ENCODE results near the gene ZBTB45. TPM values are rescaled to one million over a fixed set of nuclear protein-coding genes. Genes with fewer than 3 reads are reported as not detected.
A peak's percentile ranks its signal among the peaks of the same experiment; 100 is the strongest.

ZBTB45 gene
- total and polyA plus RNA-seq, 2 experiments from 2014 or later, result 26.3 to 29.4 TPM

DNA sequence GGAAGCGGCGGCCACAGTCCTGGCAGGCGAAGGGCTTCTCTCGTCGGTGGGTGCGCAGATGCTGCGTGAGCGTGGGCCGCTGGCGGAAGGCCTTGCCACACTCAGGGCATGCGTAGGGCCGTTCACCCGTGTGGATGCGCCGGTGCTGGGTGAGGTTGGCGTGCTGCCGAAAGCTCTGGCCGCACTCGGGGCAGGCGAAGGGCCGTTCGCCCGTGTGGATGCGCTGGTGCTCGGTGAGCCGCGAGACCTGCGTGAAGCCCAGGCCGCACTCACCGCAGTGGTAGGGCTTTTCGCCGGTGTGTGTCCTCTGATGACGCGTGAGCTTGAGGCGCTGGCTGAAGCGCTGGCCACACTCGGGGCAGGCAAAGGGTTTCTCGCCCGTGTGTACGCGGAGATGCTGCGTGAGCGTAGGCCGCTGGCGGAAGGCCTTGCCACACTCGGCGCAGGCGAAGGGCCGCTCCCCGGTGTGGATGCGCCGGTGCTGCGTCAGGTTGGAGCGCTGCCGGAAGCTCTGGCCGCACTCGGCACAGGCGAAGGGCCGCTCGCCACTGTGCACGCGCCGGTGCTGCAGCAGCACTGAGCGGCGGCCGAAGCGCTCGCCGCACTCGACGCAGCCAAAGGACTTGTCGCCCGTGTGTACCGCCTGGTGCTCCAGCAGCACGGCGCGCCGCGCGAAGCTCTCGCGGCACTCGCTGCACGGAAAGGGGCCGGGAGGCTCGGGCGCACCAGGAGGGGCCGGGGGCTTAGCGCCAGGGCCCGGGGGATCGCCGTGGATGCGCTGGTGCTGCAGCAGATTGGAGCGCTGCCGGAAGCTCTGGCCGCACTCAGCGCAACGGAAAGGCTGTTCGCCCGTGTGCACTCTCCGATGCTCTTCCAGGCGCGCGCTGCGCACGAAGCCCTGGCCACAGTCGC is 42.8 kb upstream of the ZBTB45 start:
- Histone ChIP-seq H3K9me3 (ENCODE audit: low read depth) (no peaks in the 10 kb centered on the region), H3K36me3 (no peaks in the 10 kb centered on the region), H3K27ac (no peak overlapping the region), H3K4me1 (ENCODE audit: low read depth) (peaks cover 15% of the 10 kb centered on the region), H3K27me3 (no peaks in the 10 kb centered on the region), H3K4me3 (peak overlapping the region; percentile 15)
- DNase-seq (ENCODE audit: low read depth in 1 of 2, low spot score in 1 of 2), result peak; percentile 55 to 61
- TF ChIP-seq, protein P1, sequence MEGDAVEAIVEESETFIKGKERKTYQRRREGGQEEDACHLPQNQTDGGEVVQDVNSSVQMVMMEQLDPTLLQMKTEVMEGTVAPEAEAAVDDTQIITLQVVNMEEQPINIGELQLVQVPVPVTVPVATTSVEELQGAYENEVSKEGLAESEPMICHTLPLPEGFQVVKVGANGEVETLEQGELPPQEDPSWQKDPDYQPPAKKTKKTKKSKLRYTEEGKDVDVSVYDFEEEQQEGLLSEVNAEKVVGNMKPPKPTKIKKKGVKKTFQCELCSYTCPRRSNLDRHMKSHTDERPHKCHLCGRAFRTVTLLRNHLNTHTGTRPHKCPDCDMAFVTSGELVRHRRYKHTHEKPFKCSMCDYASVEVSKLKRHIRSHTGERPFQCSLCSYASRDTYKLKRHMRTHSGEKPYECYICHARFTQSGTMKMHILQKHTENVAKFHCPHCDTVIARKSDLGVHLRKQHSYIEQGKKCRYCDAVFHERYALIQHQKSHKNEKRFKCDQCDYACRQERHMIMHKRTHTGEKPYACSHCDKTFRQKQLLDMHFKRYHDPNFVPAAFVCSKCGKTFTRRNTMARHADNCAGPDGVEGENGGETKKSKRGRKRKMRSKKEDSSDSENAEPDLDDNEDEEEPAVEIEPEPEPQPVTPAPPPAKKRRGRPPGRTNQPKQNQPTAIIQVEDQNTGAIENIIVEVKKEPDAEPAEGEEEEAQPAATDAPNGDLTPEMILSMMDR (IDR thresholded peaks at IDR 0.05; ENCODE audit: low read depth, low read length), result no peak

- Histone ChIP-seq H3K4me3 (no peak overlapping the region), H3K4me1 (ENCODE audit: low read depth) (peaks cover 22% of the 10 kb centered on the region), H3K36me3 (peaks cover 4% of the 10 kb centered on the region), H3K27ac (no peak overlapping the region), H3K27me3 (no peaks in the 10 kb centered on the region), H3K9me3 (ENCODE audit: low read depth) (no peaks in the 10 kb centered on the region)
- no peak for DNase-seq (ENCODE audit: low read depth in 1 of 2, low spot score in 1 of 2)
- TF ChIP-seq, protein P1 (IDR thresholded peaks at IDR 0.05; ENCODE audit: low read depth, low read length), result no peak
Measured at GRCh38 chr19:58561373-58562121, 41.9 kb upstream of the ZBTB45 start.

GRCh38 chr19:58560921-58561320 is 41.3 kb upstream of the ZBTB45 start:
- Histone ChIP-seq H3K9me3 (ENCODE audit: low read depth) (no peaks in the 10 kb centered on the region), H3K4me1 (ENCODE audit: low read depth) (peaks cover 22% of the 10 kb centered on the region), H3K4me3 (no peak overlapping the region), H3K36me3 (peaks cover 9% of the 10 kb centered on the region), H3K27ac (no peak overlapping the region), H3K27me3 (no peaks in the 10 kb centered on the region)
- no peak for DNase-seq (ENCODE audit: low read depth in 1 of 2, low spot score in 1 of 2)
- TF ChIP-seq, protein P1 (IDR thresholded peaks at IDR 0.05; ENCODE audit: low read depth, low read length), result no peak

- no peak for DNase-seq (ENCODE audit: low read depth in 1 of 2, low spot score in 1 of 2)
- Histone ChIP-seq H3K27ac (peak overlapping the region; percentile 99), H3K4me1 (ENCODE audit: low read depth) (peaks cover 26% of the 10 kb centered on the region), H3K27me3 (no peaks in the 10 kb centered on the region), H3K36me3 (peaks cover 9% of the 10 kb centered on the region), H3K4me3 (peak overlapping the region; percentile 56), H3K9me3 (ENCODE audit: low read depth) (no peaks in the 10 kb centered on the region)
- TF ChIP-seq, protein P1 (IDR thresholded peaks at IDR 0.05; ENCODE audit: low read depth, low read length), result no peak
Measured at GRCh38 chr19:58560007-58560887, 40.6 kb upstream of the ZBTB45 start.

Measured in cardiac muscle cell (in vitro differentiated cells and primary cell).